SH-SY5Y (cell line): ENCODE data around the gene SLC25A26.

ENCODE experiments used
- GATA2 ChIP-seq: IDR thresholded peaks from 2 replicates; pipeline ENCODE4 v1.6.1; 2011; ENCODE audit warnings: mild to moderate bottlenecking, low read depth, low read length
- GATA3 ChIP-seq: IDR thresholded peaks from 2 replicates; pipeline ENCODE4 v1.6.1; 2011; ENCODE audit warnings: low read depth, mild to moderate bottlenecking, low read length, moderate library complexity

GRCh38 chr3:66265649-66266048 lies 44.8 kb downstream of the SLC25A26 start:
- no peak for TF ChIP-seq GATA2
- TF ChIP-seq GATA3: no peak
